Fibroblast of mammary gland (primary cell): Measurements from ENCODE around the gene GAD1.

Source experiments
- DNase-seq: peaks from one replicate; pipeline ENCODE4 v3.0.0-alpha.2; 2010; ENCODE audit warnings: low read depth
- H3K4me3 ChIP-seq: 2 replicates; pipeline ENCODE4 v1.5.1; 2011; ENCODE audit warnings: low read depth, mild to moderate bottlenecking, low read length, moderate library complexity; ENCODE audit not compliant: control insufficient read depth
- TF ChIP-seq, protein P1 (sequence below): conservative IDR thresholded peaks from 2 replicates; pipeline ENCODE4 v1.5.1; 2011; ENCODE audit warnings: low read depth, low read length, inconsistent platforms; ENCODE audit not compliant: control insufficient read depth, insufficient read depth

GAD1 gene

DNA sequence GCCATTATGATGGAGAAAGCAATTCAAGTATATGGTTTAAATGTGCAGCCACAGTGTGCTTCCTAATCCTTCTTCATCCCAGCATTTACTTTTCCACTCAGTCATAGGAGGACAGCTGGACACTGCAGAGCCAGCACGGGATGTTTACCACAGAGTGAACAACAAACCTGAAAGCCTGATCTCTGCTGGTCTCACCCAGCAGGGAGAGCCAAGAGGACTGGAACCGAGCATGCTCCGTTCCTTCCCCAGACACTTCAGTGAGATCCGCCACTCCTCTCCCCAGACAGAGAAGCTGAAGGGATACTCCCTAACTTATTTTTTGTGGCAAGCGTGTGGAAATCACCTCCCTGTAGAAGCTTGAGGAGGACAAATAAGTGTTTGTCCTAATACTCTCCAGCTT is 89.2 kb downstream of the GAD1 start:
- TF ChIP-seq, protein P1, sequence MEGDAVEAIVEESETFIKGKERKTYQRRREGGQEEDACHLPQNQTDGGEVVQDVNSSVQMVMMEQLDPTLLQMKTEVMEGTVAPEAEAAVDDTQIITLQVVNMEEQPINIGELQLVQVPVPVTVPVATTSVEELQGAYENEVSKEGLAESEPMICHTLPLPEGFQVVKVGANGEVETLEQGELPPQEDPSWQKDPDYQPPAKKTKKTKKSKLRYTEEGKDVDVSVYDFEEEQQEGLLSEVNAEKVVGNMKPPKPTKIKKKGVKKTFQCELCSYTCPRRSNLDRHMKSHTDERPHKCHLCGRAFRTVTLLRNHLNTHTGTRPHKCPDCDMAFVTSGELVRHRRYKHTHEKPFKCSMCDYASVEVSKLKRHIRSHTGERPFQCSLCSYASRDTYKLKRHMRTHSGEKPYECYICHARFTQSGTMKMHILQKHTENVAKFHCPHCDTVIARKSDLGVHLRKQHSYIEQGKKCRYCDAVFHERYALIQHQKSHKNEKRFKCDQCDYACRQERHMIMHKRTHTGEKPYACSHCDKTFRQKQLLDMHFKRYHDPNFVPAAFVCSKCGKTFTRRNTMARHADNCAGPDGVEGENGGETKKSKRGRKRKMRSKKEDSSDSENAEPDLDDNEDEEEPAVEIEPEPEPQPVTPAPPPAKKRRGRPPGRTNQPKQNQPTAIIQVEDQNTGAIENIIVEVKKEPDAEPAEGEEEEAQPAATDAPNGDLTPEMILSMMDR: no peak
- H3K4me3 ChIP-seq: no peak overlapping the region
- no peak for DNase-seq
